CD1c-positive myeloid dendritic cell (primary cell): ENCODE measurements around the gene USP28.

Source experiments
- DNase-seq: peaks from one replicate; pipeline ENCODE4 v3.0.0-alpha.2; 2016; ENCODE audit errors: extremely low spot score

USP28 gene

DNA sequence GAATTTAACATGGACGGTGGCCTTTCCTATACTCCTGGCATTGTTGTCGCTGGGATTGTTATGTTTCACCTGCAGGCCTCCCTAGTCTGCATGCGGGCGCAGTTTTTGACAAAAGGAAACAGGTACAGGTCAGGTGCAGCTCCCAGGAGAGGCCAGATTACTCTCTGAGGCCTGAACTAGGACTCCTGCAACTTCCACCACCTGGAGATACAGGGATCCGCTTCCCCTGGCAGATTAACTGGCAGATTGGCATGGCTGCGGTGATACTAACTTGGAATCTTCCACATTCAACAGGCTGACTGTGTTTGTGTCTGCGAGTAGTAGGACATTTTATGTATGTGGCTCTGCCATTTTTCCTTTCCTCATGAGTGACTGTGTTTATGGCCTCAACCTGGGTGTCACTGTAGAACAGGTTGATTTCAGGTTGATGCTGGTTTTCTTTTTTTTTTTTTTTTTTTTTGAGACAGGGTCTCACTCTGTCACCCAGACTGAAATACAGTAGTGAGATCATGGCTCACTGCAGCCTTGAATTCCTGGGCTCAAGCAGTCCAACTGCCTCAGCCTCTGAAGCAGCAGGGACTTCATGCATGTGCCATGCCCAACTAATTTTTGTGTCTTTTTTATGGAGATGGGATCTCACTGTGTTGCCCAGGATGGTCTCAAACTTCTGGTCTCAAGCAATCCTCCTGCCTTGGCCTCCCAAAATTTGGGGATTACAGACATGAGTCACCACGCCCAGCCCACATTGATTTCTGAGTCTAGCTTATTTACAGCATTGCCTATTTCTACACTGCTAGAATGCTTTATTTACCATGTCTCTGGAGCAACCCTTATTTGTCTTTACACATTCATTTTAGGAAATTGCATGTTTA is 1.7 kb upstream of the USP28 start:
- DNase-seq, result no peak

DNA sequence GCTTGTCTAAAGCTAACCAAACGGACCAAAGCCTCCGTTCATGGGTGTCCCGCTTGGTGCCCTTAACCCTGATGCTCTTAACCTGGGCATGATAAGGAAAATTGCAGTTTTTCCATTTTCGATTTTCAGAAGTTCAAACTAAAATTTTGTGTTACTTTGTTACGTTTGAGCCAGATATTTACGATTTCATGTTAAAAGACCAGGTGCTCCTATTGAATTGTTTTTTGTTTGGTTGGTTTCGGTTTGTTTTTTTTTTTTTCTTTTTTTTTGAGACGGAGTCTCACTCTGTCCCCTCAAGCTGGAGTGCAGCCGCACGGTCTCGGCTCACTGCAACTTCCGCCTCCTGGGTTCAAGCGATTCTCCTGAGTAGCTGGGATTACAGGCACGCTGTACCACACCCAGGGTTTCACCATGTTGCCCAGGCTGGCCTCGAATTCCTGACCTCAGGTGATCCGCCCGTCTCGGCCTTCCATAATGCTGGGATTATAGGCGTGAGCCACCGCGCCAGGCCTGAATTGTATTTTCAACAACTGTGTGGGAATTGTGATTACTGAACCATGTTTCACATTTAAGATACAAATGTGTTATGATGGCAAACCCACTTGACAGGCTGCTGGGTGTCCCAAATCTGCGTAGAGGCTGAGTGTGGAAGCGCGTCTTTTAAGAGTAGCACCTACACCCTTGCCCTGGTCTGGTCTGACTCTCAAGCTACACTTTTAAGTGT is 864 bp upstream of the USP28 start:
- DNase-seq, result no peak

DNA sequence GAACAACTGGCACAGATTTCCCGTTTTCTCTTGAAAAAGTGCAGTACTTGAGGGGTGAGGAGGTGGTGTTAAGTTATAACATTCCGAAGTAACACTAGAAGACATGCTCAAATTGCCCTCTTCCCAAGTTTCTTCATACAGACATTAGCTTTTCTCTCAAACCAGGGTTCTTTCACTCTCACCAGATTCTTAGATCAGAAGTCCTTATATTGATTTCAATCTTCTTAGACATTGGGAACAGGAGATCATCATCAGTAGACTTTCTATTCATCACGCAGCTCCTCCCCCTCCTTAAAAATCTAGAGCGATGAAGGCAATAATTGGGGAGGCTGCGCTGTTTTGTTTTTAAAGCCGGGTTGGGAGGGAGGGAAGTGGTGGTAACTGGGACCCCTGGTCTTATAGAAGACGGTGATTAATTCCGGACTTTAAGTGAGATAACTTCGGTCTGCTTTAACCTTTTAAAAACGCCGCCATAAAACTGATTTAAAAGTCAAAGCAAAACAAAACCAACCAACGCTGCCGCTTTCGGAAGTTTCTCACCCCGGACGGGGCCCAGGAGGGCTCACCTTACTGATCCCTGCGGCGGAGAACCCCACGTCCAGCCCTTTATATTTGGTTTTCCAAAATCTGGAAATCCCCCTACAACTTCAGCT is 665 bp downstream of the USP28 start:
- DNase-seq, result peak; percentile 12

DNA sequence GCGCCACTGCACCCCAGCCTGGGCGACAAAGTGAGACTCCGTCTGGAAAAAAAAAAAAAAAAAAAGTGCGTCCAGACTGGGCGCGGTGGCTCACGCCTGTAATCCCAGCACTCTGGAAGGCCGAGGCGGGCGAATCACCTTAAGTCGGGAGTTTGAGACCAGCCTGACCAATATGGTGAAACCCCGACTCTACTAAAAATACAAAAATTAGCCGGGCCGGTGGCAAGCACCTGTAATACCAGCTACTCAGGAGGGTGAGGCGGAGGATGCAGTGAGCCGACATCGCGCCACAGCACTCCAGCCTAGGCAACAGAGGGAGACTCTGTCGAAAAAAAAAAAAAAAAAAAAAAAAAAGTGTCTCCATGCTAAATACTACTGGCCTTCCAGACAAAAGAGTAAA is 1.3 kb downstream of the USP28 start:
- no peak for DNase-seq

DNA sequence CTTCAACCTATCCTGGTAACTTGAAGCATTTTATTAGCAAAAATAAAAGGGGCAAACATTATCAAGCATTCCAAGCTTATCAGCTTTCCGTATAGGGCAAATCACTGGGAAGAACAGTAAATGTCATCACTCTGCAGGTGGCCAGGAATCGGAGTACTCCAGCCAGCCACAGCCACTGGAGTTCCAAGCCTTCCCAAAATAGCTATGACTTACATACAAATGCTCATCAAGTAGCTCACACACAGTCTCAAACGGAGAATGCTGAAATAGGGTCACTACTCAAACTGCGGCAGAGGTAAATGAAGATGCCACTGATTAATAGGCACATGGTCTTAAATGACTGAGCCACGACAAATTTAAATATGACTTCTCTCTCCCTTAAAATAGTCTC is 2.1 kb downstream of the USP28 start:
- no peak for DNase-seq

DNA sequence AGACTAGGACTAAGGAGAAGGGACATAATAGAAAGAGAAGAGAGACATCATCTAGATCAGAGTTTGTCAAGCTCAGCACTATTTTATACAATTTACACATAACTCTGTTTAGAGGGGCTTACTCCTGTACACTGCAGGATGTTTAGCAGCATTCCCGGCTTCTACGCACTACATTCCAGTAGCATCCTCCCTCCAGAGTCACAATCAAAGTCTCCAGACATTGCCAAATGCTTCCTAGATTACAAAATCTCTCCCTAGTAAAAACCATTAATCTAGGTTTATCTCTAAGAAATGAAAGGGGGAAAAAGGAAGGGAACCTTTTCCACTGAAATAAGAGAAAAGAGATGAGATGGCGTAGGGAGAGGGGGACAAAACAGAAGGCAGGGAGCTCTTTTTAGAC is 4.0 kb downstream of the USP28 start:
- DNase-seq, result no peak

DNA sequence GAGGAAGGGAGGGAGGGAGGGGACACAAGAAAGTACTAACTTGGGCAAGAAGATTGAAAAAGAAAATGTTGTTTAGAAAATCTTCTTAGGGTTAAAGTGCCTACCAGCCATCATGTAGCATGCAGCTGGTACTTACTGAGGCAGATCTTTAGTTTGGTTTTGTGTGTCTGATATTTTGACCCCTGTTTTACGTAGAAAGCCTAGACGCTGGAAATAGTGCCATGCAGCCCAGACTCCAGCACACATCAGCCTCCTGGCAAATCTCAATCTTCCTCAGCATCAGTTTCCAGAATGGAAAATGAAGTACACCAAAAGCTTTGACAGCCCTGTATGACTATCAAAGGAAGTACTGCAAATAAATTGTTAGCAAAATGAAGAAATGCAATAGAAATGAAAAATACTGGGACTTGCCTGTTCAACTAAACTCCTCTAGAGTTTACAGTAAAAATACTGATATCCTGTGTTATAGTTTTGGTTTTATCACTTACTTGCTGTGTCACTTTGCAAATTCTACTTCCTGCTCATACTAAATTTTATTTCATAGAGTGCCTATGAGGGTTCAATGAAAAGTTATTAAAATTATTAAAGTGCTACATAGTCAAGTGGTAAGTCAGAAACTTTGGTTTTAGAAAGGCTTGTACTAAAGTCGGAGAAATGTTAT is 7.4 kb downstream of the USP28 start:
- DNase-seq, result no peak

DNA sequence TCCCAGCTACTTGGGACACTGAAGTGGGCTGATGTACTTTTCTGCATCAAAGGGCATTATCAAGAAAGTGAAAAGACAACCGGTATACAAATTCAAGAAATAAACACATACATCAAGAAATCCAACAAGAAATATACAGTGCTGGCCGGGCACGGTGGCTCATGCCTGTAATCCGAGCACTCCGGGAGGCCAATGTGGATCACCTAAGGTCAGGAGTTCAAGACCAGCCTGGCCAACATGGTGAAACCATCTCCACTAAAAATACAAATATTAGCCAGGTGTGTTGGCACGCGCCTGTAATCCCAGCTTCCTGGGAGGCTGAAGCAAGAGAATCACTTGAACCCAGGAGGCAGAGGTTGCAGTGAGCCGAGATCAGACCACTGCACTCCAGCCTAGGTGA is 9.5 kb downstream of the USP28 start:
- DNase-seq, result no peak

DNA sequence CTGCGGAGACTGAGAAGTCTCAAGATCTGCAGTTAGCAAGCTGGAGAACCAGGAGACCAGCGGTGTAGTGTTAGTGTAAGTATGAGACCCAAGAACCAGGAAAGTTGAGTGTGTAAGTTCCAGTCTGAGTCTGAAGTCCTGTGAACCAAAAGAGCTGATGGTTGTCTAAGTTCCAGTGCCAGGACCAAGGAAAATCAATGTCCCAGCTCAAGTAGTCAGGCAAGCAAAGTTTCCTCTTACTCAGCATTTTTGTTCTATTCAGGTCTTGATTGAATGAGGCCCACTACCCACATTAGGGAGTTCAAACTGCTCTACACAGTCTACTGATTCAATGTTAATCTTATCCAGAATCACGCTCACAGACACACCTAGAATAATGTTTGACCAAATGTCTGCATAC is 11.0 kb downstream of the USP28 start:
- DNase-seq, result no peak

DNA sequence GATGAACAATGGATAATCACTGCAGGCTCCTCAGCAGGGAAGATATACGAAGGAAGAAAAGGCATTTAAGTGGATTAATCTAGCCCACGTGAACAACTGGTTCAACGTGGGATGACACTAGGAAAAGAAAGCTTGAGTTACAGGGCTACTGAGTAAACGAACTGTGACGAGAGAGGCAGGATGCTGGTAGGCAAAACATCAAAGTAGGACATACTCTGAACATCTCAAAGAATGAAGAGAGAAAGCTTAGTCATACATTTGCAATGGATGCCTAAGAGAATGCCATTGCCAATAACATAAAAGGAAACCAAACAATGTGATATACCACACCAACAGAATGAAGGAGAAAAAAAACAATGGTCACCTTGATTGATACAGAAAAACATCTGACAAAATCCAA is 12.9 kb downstream of the USP28 start:
- DNase-seq, result no peak

DNA sequence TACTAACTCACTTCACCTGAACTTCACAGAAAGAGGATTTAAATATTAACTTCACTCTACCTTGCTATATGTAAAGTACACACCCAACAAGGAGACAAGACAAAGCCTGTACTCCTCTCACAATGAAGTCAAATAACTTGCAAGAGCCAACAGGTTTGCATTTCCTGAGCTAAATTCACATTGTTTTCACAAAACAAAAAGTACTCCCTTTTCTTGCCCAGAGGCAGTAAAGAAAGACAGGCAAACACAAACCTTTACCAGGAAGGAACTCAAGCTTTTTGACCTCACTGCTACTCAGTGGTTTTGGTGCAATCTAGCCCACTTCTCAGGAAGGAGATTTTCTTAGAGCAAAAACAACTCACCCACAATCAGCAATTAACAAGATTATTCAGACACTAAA is 15.7 kb downstream of the USP28 start:
- no peak for DNase-seq

DNA sequence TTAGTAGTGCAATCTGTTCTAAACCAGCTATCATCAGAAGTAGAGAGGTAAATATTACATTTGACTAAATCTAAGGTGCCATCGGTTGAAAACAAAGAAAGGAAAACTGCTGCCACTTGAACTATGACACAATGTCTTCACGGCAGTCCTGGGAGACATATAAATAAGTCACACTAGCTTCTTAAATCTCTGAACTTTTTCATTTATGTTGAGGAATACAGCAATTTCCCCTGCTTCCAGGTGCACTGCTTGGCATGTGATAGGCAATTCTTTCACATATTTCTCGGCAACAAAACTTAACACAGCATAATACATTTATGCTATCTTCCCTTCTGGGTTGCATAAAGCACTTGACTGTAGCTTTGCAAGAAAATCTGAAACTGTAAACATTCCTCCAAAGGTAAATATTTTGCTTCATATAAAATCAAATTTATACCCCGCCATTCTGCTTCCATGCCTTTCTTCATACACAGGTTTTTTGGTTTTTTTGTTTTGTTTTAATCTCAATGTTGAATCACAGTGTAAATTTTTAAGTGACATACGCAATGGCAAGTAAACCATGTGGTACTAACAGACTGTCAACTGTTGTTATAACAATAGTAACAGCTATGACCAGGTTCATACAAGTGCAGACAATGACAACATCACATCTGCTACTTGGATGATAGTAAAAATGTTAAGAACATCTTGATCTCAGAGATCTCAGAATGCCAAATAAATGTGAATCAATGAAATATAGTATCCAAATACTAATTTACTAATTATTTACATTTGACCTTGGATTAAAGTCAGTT is 18.2 kb downstream of the USP28 start:
- no peak for DNase-seq

DNA sequence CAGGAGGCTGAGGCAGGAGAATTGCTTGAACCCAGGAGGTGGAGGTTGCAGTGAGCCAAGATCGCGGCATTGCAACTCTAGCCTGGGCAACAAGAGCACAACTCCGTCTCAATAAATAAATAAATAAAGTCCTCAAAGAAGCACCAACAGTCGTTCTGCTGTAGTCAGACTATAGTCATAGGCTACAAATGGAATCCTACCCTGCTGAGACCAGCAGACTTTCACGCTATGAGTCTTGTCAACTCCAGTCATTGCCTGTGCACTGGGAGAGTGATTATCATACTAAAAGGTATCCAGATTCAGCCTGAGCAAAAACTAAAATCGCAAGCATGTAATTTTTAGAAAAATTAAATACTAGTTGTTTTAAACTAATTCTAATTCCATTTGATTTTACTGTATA is 19.6 kb downstream of the USP28 start:
- no peak for DNase-seq

DNA sequence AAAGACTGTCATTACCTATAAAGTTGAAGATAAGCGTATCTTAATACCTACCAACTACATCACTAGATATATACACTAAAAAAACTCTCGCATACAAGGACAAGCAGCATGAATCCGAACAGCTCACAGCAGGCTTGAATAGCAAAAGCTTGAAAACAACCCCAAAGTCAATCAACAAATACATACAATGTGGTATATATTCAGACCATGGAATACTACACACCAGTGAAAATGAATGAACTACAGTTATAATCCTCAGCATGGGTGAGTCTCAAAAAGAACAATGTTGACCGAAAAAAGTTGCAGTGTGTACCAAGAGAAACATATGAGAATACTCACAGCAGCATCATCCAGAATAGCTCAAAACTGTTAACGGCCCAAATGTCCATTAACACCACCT is 25.2 kb downstream of the USP28 start:
- DNase-seq, result no peak

DNA sequence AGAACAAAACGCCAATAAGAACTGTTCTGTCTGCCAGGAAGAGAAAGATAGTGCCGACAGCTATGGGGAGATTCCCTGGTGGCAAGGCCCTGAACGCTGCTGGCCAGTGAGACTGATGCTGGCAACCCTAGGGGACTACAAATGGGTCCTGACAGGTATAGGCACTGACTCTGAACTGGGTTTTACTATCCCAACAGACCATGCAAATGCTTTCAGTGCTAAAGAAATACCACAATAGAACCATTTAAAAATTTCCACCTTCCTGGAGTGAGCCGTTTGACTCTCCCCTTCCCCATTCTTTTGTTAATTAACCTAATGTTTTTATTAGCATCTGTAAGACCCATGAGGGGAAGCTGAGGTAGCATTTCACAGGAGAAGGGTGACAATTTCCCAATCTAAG is 25.7 kb downstream of the USP28 start:
- DNase-seq, result no peak

DNA sequence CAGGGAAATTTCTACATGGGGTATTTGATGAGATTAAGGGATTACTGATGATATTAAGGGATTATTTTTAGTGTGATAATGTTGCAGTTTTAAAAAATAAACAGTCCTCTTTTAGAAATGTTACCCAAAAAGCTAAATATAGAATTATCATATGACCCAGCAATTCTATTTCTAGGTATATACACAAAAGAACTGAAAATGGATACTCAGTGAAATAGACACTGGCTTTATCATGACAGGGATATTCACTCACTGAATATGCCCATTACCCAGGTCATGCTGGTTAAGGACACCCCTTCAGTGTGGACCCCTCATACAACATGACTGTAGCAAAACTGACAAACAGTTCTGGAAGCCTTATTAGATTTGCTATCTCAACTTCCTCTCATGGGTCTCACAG is 27.8 kb downstream of the USP28 start:
- DNase-seq, result no peak

DNA sequence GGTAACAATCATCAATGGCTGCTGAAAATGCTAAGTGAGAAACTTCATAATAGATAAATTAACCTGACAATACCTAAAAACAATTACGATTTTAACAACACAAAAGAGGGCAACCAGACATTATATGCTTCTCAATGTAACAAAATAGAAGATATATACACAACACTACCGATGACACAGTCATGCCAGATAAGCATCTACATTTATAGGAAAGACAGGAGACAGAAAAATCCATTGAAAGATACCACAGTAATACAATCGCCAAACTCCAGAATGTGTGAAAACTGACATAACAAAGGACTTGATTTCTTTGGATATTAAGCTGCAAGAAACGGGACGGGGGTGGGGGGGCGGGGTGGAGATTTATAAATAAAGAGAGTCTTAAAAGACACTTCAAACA is 28.3 kb downstream of the USP28 start:
- DNase-seq, result no peak

DNA sequence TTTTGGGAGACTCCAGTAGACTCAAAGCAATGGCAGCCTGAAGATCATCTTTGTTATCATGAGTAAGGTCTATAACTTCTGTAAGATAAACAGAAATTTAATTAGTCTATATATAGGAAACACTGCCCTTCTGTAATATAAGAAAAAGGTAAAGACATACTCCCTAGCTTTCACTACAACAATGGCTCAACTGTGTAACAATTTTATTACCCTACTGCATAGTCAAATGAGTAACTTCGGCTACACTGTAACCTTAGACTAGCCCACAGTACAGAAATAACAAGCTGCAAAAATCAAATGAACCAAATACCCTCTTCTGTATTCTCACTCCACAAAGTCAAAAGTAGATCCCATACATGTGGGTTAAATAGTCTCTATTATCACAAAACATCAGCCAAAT is 33.7 kb downstream of the USP28 start:
- DNase-seq, result no peak

DNA sequence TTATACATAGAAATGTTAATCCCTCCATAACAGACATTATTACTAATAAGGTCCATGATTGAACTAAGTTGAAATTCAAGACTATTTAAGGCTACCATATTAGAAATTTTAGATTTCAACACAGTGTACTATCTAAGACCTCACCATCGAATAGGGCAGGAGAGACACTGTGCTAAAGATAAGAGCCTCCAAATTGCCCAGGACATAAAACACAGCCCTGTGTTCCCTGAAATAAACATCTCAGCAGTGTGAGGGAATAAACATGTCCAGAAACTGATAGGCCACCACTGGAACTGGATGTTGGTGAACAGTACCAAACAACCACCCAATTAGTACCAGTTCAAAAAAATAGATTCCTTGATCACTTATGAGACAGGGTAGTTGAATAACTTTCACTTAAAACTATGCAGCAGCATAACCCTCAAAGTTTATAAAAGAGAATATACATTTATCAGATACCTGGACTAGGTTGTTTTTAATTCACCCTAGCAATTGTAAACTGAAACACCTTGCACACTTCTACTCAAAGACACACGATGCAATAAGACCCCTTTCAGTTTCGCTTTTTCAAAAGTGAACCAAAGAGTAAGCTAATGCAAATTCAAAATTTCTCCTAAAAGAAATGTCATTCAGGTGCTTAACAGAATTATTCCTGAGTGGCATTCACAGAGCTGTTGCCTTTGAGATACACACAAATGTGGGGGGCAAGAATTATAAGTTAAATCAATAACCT is 34.3 kb downstream of the USP28 start:
- DNase-seq, result no peak

DNA sequence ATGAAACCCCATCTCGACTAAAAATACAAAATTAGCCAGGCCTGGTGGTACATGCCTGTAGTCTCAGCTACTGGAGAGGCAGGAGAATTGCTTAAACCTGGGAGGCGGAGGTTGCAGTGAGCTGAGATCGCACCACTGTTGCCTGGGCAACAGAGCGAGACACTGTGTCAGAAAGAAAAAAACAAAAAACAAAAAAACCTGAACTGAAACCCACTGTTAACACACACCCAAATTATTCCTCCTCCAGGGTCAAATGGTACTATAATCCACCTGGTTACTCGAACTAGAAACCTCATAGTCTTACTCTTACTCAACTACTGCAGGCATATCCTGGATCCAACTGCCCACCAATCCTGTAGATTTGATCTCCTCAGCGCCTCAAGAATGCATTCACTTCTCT is 35.5 kb downstream of the USP28 start:
- no peak for DNase-seq

DNA sequence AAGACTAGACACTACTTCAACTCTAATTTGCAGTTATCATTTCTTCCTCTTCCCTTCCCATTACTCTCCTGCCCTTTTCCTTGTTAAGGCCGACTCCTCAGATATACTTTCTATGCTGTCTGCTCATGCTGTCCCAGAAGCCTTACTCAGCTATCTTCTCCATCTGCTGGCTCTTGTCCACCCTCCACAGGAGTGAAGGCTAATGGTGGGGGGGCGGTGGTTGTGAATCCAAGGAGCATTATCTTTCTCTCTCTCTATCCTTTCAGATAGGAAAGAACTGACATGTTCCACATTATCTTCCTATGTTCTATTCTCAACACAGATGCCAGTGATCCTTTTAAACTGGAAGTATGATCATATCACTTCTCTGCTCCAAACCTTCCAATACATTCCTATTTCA is 37.4 kb downstream of the USP28 start:
- DNase-seq, result no peak
